ENCODE results near the gene LRRC57. TPM values are rescaled to one million over a fixed set of nuclear protein-coding genes. Genes with fewer than 3 reads are reported as not detected.
"Not testable (repeated sequence)": the region's sequence is repeated elsewhere in the genome, so short reads cannot be mapped to it uniquely, and the experiment has no call there.

The LRRC57 gene
- total RNA-seq, 4 donors from 2014 or later: 20.9 to 46.9 (median 31.8) TPM

GRCh38 chr15:42575188-42576039, 26.8 kb upstream of the LRRC57 start, which contains the start of gene STARD9:
STARD9 (plus strand) TSS chr15:42575606; CDS start chr15:42575716, 110 bp downstream.
- Histone ChIP-seq H3K9me3 (no peaks in the 10 kb centered on the region), H3K36me3 (no peaks in the 10 kb centered on the region), H3K4me3 (peak within 1 kb of the TSS; percentile 89), H3K4me1 (peaks cover 29% of the 10 kb centered on the region), H3K27ac (peak within 1 kb of the TSS; percentile 84), H3K27me3 (no peaks in the 10 kb centered on the region)
- peak; percentile 98 to 99 for DNase-seq (ENCODE audit: low spot score in 2 of 2)
- under 1% methylated on average over 42 of the region's 95 CpGs for WGBS
- TF ChIP-seq EP300 (IDR thresholded peaks at IDR 0.05) (no peak), POLR2AphosphoS5 (IDR thresholded peaks at IDR 0.05) (peak in 1 of 3 donors; percentile 71), CTCF (IDR thresholded peaks at IDR 0.05) (no peak), POLR2A (IDR thresholded peaks at IDR 0.05) (peak in 1 of 2 donors; percentile 43)

DNA sequence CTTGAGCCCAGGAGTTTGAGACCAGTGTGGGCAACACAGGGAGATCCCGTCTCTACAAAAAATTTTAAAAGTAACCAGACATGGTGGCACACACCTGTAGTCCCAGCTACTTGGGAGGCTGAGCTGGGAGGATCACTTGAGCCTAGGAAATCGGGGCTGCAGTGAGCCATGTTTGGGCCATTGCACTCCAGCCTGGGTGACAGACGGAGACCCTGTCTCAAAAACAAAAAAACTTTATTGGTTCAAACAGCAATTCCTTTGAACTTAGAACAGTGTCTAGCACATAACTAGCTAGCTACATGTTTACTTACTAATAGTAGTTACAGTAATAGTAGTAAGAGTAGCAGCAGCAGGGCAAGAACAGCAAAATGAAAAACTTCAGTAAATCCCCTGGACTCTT, 10.1 kb upstream of the LRRC57 start:
- H3K9me3 ChIP-seq: no peaks in the 10 kb centered on the region
- H3K27me3 ChIP-seq: no peaks in the 10 kb centered on the region
- no peak for TF ChIP-seq CTCF (IDR thresholded peaks at IDR 0.05)
- H3K4me3 ChIP-seq: no peak overlapping the region
- no peak overlapping the region for H3K27ac ChIP-seq
- WGBS: 95% methylated on average over 3 of the region's 3 CpGs
- peaks cover 54% of the 10 kb centered on the region for H3K36me3 ChIP-seq
- no peaks in the 10 kb centered on the region for H3K4me1 ChIP-seq
- no peak for DNase-seq (ENCODE audit: low spot score in 2 of 2)

GRCh38 chr15:42556550-42557207, 8.1 kb upstream of the LRRC57 start:
- H3K4me1 ChIP-seq; H3K27me3 ChIP-seq; H3K9me3 ChIP-seq; H3K4me3 ChIP-seq; DNase-seq (ENCODE audit: low spot score in 2 of 2); H3K27ac ChIP-seq: not testable (repeated sequence)
- peaks cover 36% of the 10 kb centered on the region for H3K36me3 ChIP-seq
- 90% methylated on average over 12 of the region's 12 CpGs for WGBS

DNA sequence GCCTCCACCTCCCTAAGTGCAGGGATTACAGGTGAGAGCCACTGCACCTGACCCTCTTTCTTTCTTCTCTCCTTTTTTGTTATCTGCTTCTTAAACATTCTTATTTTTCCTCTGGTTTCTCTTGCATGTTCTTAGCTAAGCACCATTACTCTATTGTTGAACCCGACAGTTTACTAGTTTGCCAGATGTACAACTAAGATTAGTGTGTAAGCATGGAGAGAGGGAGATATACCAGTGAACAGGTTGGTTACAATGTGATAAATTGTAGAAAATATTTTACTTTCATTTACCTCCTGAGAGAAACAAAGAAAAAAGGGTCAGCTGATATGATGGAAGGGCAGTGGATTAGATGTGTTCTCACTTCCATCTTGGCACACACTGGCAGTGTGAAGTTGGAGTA, 5.0 kb upstream of the LRRC57 start:
- peaks cover 16% of the 10 kb centered on the region for H3K4me1 ChIP-seq
- H3K36me3 ChIP-seq: peaks cover 5% of the 10 kb centered on the region
- DNase-seq (ENCODE audit: low spot score in 2 of 2): no peak
- 94% methylated on average over 1 of the region's 1 CpG for WGBS
- no peaks in the 10 kb centered on the region for H3K9me3 ChIP-seq
- TF ChIP-seq EP300 (IDR thresholded peaks at IDR 0.05): no peak
- no peak for TF ChIP-seq POLR2AphosphoS5 (IDR thresholded peaks at IDR 0.05)
- no peak for TF ChIP-seq CTCF (IDR thresholded peaks at IDR 0.05)
- TF ChIP-seq POLR2A (IDR thresholded peaks at IDR 0.05): no peak
- no peak overlapping the region for H3K4me3 ChIP-seq
- H3K27ac ChIP-seq: no peak overlapping the region
- no peaks in the 10 kb centered on the region for H3K27me3 ChIP-seq

GRCh38 chr15:42549741-42550392, 1.3 kb upstream of the LRRC57 start:
- H3K27ac ChIP-seq: no peak overlapping the region
- WGBS: 68% methylated on average over 12 of the region's 12 CpGs
- peaks cover 3% of the 10 kb centered on the region for H3K36me3 ChIP-seq

More at GRCh38 chr15:42549741-42550392, 1.3 kb upstream of the LRRC57 start:
- no peaks in the 10 kb centered on the region for H3K27me3 ChIP-seq
- H3K9me3 ChIP-seq: no peaks in the 10 kb centered on the region
- peaks cover 42% of the 10 kb centered on the region for H3K4me1 ChIP-seq
- H3K4me3 ChIP-seq: peak overlapping the region; percentile 80
- no peak for TF ChIP-seq CTCF (IDR thresholded peaks at IDR 0.05)
- no peak for TF ChIP-seq POLR2AphosphoS5 (IDR thresholded peaks at IDR 0.05)
- TF ChIP-seq EP300 (IDR thresholded peaks at IDR 0.05): no peak
- no peak for TF ChIP-seq POLR2A (IDR thresholded peaks at IDR 0.05)
- DNase-seq (ENCODE audit: low spot score in 2 of 2): no peak
